GM10248 (cell line): ENCODE results near the gene SRBD1.

Experiments used
- CTCF ChIA-PET: fragments of 300-600 bp; sonication (Branson Sonifier 250); formaldehyde crosslinking; extraction: SDS; loops from one replicate; lab custom pipeline; 2021; ENCODE audit warnings: antibody characterized with exemption; lab: Yijun Ruan, JAX
- POLR2A ChIA-PET: fragments of 350-650 bp; sonication (Branson Sonifier 250); formaldehyde crosslinking; extraction: SDS; loops from one replicate; lab custom pipeline; 2020; ENCODE audit warnings: antibody characterized with exemption; lab: Yijun Ruan, JAX
- DNase-seq: peaks from one replicate; pipeline ENCODE4 v3.0.0; 2012; ENCODE audit errors: extremely low spot score
- TF ChIP-seq, protein P1 (sequence below): IDR thresholded peaks from 2 replicates; pipeline ENCODE4 v1.5.1; 2012; ENCODE audit warnings: mild to moderate bottlenecking, low read depth; ENCODE audit errors: extremely low read depth, missing control alignments, control extremely low read depth

The SRBD1 gene

DNA sequence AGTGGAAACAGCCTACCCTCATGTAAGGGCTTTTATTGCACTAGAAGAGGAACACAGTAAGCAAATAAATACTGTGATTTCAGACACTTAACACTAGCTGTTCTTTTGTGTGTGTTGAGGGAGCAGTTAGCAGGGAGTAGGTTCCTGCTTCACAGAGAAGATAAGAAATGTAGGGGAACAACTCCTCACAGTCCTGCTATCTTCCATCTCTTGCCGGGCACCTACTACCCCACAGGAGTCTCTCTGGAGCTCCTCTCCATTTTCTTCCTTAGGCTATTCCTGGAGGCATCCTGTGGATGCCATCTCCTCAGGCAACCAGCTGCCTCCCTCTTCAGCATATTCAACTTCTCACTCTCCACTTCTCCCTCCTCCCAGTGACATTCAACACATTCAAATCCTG lies 145.0 kb downstream of the SRBD1 start:
- DNase-seq = no peak
- ChIA-PET CTCF (interaction anchor here (1.5 kb wide), 1 partner anchor 485 kb away, joined by 3 read pairs; no protein-coding TSS in a partner anchor), POLR2A (no interaction called here)
- TF ChIP-seq, protein P1, sequence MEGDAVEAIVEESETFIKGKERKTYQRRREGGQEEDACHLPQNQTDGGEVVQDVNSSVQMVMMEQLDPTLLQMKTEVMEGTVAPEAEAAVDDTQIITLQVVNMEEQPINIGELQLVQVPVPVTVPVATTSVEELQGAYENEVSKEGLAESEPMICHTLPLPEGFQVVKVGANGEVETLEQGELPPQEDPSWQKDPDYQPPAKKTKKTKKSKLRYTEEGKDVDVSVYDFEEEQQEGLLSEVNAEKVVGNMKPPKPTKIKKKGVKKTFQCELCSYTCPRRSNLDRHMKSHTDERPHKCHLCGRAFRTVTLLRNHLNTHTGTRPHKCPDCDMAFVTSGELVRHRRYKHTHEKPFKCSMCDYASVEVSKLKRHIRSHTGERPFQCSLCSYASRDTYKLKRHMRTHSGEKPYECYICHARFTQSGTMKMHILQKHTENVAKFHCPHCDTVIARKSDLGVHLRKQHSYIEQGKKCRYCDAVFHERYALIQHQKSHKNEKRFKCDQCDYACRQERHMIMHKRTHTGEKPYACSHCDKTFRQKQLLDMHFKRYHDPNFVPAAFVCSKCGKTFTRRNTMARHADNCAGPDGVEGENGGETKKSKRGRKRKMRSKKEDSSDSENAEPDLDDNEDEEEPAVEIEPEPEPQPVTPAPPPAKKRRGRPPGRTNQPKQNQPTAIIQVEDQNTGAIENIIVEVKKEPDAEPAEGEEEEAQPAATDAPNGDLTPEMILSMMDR = no peak

DNA sequence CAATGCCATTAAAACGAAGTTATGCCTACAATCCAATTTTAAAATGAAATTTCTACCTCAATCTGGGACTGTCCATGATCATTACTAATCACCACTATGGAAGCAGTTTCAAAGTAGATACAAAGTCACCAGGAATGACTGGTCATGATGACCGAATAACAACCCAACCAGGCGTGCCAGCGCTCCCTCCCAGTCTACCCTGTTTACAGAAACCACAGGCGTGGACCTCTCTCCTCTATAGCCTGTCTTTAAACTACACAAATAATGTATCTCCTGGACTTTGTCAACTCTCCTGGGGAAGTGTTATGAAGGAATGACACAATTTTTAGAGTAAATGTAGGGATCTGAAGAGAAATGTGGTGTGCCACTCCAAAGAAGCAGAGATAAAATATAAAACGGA lies 150.2 kb downstream of the SRBD1 start:
- DNase-seq = no peak
- ChIA-PET POLR2A (no interaction called here), CTCF (interaction anchor here (1.6 kb wide), 1 partner anchor 12 kb away, joined by 6 read pairs; no protein-coding TSS in a partner anchor)
- TF ChIP-seq, protein P1 = no peak

DNA sequence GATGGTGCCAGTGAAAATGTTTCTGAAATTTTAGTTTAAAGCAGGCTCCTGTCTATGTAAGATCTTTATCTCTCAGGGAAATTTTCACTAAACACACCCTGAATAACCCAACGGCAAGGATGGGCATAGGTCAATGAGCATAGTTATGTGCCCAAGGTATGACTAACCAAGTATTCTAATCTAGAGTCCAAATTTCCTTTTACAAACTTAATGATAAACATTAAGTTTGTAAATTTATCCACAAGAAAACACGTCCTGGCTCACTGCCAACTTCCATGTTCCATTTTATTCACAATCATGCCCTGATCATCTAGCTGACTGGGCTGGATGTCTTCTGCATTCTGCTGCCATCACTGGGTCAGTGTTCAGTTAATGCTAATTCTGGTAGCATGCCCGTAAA lies 151.2 kb downstream of the SRBD1 start:
- TF ChIP-seq, protein P1 = no peak
- DNase-seq = no peak
- POLR2A ChIA-PET = interaction anchor here (0.6 kb wide), 1 partner anchor 554 kb away, joined by 3 read pairs; no protein-coding TSS in a partner anchor
- CTCF ChIA-PET = interaction anchor here (1.6 kb wide), 1 partner anchor 11 kb away, joined by 6 read pairs; no protein-coding TSS in a partner anchor

DNA sequence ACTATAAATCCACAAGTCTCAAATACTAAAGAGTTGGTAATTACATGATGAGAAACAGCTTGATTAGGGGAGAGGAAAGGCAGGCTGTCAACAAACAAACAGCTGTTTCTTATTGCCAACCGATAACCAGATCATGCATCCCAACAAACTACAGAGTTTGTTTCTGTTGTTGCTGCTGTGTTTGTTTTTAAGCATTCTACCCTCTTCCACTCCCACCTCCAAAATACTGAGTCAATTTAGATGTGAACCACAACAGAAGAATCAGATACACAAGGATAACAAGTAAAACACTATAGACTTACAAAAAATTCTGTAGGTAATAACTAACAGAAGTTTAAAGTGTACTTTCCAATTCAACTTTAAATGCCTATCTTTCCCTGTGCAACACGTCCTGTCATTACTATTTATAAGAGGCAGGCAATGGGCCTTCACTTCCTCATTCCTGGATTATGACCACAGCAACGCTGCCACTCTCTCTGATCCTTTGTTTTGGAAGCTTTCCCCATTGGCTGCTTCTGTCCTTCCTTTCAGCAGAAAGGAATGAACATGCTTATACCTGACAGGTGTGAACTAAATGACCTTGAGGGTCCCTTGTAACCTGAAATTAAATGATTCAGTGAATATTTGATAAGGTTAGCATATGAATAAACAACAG lies 152.0 kb downstream of the SRBD1 start:
- TF ChIP-seq, protein P1 = no peak
- POLR2A ChIA-PET = interaction anchor here (0.6 kb wide), 1 partner anchor 553 kb away, joined by 3 read pairs; no protein-coding TSS in a partner anchor
- CTCF ChIA-PET = interaction anchor here (1.0 to 1.6 kb wide), 4 partner anchors 9 to 13 kb away, joined by 3 to 6 read pairs (median 4); no protein-coding TSS in a partner anchor
- DNase-seq = no peak

- POLR2A ChIA-PET = no interaction called here
- CTCF ChIA-PET = interaction anchor here (1.3 to 1.7 kb wide), 2 partner anchors 8 to 14 kb away, joined by 4 to 7 read pairs; no protein-coding TSS in a partner anchor
Observed at GRCh38 chr2:45457211-45457945, 153.7 kb downstream of the SRBD1 start.

GRCh38 chr2:45452866-45453265 lies 158.2 kb downstream of the SRBD1 start:
- ChIA-PET POLR2A (no interaction called here), CTCF (interaction anchor here (1.3 to 1.7 kb wide), 3 partner anchors 13 to 20 kb away, joined by 3 to 5 read pairs (median 5); no protein-coding TSS in a partner anchor)
- TF ChIP-seq, protein P1 = no peak
- no peak for DNase-seq

More at GRCh38 chr2:45457211-45457945, 153.7 kb downstream of the SRBD1 start:
- no peak for DNase-seq
- TF ChIP-seq, protein P1 = no peak
